ENCODE data around the gene TWIST2.

TWIST2 gene

DNA sequence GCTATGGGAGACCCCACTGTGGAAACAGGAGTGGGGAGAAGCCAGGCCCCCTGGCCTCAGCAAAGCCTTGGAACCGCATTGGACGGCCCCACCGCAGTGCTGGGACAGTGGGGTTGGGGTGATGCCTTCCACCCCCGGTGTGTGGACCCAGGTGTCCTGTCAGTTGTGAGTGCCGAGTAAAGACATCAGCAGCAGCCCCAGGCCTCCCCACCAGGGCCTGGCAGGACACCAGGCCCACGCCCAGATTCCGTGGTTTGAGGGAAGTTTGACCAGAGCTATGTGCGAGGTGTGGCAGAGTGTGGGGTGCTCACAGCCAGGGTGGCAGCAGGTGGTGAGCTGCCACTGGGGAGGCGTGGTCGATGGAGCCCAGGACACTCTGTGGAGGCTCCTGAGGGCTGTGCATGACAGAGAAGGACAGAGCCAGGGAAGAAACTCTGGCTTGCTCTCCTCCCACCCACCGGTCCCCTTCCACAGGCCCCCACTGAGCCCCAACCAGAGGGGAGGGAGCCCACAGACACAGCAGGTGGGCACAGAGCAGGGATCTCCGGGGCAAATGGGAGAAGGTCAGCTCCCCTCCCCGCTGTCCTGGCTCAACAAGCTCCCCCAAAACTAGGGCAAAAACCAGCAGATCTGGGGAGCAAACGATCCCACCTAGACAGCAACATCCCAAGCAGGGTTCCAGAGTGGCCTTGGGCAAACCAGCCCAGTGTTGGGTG is 69.1 kb downstream of the TWIST2 start:
- no peak for DNase-seq (ENCODE audit: low read depth in 2 of 2)

DNA sequence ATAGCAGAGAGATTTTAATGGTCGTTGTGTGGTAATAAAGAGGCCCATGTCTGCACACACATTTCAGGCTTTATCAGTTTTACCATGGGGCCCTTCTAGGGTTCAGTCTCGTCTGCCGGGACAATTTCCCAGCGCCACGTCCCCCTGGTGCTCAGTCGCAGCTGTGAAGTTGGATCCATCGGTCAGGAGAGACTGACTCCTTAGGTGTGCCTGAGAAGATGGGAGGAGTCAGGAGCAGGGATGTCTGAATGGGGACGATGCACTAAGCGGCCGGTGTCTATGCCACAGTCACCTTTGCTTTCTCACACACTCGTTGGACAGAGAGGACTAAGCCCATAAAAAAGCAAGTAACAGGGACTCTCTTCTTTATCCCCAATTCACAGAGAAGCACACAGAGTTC is 71.4 kb downstream of the TWIST2 start:
- no peak for DNase-seq (ENCODE audit: low read depth in 2 of 2)

- no peak for DNase-seq (ENCODE audit: low read depth in 2 of 2)
These were observed 72.2 kb downstream of the TWIST2 start for GRCh38 chr2:238920053-238920452.

GRCh38 chr2:238920601-238921001 is 72.7 kb downstream of the TWIST2 start:
- no peak for DNase-seq (ENCODE audit: low read depth in 2 of 2)

GRCh38 chr2:238921259-238921658 is 73.4 kb downstream of the TWIST2 start:
- DNase-seq (ENCODE audit: low read depth in 2 of 2) = no peak

DNA sequence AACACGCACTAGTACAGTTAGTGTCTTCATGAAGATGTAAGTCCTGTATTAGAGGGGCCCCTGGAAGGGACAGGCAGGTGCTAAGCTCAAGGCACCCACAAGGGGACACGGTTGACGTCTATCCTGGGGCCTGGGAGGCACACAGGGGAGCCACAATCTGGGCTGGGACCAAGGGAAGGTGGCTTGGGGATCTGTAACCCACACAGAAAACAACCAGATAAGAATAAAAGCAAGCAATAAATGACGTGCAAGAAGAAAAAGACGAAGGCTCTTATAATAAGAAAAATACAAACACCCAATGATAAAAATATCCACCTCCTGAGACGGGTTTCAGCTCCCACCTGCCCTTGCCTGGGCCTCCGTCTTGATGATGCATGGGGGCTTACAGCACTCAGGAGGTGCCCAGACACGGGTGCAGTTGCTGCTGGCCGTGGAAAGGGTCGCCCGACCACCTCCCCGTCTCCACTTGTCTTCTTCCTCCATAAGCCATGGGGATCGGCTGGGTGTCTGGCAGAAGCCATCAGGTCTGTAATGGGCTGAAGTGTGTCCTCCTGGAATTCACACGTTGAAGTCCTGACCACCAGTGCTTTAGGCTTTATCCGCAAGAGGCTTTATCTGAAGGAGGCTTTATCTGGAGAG is 73.9 kb downstream of the TWIST2 start:
- no peak for DNase-seq (ENCODE audit: low read depth in 2 of 2)

DNA sequence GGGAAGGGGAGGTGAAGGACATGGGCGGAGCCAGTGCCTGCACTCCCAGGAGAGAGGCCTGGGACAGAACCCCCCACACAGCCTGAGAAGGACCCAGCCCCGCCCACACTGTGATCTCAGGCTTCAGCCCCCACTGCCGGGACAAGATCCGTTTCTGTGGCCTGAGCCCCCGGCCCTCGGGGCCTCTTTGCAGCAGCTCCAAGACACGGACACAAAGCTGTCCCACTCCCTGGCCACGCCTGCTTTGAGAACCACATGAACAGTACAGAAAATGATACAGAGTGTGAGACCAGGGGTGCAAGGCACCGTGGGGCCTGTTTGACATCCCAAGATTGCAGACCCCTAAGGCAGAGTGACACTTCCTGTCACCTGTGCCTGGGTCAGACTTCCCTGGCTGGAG is 74.5 kb downstream of the TWIST2 start:
- DNase-seq (ENCODE audit: low read depth in 2 of 2) = no peak

GRCh38 chr2:238924032-238924431 is 76.1 kb downstream of the TWIST2 start:
- DNase-seq (ENCODE audit: low read depth in 2 of 2) = no peak

GRCh38 chr2:238924796-238925195 is 76.9 kb downstream of the TWIST2 start:
- DNase-seq (ENCODE audit: low read depth in 2 of 2) = no peak

- no peak for DNase-seq (ENCODE audit: low read depth in 2 of 2)
These were observed 77.4 kb downstream of the TWIST2 start for GRCh38 chr2:238925281-238925680.

- DNase-seq (ENCODE audit: low read depth in 2 of 2) = no peak
These were observed 78.1 kb downstream of the TWIST2 start for GRCh38 chr2:238925816-238926521.

DNA sequence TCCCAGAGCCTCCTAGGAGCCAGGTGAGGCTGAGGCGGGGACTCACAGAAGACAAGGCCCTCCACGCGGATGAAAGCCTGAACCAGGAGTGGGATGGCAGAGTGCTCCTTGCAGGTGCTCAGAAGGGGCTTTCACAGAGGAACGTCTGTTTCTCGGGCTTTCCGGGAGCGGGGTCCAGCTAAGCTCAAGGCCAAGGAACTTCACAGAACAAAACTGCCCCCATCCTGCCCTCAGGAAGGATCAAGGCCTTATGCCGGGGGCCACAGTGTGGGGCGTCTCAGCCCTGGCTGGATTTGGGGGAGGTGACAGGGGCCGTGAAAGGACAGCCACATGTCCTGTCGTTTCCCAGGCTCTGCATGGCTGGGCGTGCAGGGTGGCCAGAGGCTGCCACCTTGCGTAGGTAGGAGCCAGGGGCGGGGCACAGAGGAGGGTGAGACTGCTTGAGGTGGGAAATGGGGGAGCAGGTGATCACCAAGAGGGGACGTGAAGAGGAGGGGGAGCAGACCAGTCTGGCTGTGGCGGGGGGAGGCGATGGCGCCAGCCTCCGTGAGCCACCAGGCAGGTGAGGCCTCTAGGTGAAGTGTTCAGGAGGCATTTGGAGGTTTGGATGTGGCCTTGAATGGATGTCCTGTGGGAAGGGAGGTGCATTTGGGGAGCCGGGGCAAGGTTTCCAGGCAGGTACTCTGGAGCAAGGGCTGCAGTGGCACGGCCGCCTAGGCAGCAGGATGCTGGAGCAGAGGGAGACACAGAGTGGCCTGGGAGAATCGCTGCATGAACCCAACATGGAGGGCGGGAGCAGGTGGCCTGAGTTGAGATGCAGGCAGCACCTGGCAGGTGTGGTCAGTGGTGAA is 79.1 kb downstream of the TWIST2 start:
- DNase-seq (ENCODE audit: low read depth in 2 of 2) = no peak

GRCh38 chr2:238927746-238928519 is 80.0 kb downstream of the TWIST2 start:
- no peak for DNase-seq (ENCODE audit: low read depth in 2 of 2)

DNA sequence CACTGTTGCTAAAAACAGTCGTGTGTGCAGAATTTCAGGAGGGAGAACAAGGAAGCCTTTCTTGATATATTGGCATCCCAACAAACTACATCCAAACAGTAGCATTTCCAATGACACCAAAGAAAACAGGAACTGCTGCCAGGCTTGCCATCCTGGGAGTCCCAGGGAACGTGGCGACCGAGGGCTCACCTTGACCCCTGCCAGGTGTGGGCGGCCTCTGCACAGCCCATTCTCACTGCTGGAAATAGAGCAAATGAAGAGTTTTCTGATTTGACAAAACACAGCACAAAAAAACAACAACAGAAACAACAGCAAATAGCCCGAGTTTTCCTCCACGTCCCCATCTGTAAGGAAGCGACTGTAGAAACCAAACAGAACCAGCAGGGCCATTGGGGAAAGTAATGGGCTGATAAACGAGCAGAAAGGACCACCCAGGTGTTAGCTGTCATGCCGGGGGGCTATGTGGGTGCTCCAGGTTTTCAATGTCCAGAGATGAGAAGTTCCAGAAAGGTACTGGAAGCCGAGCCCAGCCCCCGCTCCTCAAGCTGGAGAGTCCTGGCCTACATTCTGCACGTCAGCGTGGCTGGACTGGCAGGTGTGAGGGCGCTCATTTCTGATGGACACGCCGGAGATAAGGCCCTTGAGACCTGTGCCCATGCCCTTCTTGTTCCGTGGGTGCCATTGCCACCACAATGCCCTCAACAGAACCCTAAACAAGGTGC is 80.8 kb downstream of the TWIST2 start:
- DNase-seq (ENCODE audit: low read depth in 2 of 2) = no peak

DNA sequence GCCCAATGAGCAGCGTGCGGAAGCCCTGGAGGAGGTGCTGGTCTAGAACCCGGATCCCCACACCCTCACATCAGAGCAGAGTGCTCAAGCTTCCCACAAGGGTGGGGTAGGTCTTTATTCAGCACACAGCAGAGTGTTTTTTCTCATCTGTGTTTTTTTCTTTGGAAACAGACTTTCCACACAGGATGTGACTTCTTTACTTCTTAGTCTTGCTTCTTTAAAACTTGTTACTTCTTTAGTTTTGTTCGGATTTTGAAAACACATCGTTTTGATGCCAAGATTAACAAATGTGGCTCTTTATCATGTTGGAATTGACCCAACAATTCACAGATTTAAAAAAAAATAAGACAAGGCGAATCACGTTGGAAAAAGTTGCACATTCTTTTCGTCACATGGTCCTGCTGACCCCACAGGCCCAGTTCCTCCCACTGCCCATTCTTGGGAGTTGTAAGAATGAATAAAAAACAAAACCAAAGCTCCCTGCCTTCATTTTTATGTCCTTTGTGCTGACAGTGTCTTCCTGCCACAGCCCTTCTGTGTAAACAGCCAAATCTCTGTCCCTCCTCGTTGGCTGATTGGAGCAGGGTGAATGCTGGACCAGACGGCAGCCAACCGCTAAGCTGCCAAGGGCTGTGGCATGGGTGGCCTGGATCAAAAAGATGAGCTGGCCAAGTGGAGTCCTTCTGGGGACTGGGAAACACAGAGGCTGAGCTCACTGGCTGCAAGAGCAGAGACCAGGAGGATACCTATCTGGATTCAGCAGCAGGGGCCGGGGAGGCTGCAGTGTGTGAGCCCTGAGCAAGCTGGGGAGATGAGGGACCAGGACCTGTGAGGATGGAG is 81.6 kb downstream of the TWIST2 start:
- no peak for DNase-seq (ENCODE audit: low read depth in 2 of 2)

GRCh38 chr2:238930216-238930615 is 82.3 kb downstream of the TWIST2 start:
- DNase-seq (ENCODE audit: low read depth in 2 of 2) = no peak

- no peak for DNase-seq (ENCODE audit: low read depth in 2 of 2)
These were observed 88.5 kb downstream of the TWIST2 start for GRCh38 chr2:238936162-238937052.

DNA sequence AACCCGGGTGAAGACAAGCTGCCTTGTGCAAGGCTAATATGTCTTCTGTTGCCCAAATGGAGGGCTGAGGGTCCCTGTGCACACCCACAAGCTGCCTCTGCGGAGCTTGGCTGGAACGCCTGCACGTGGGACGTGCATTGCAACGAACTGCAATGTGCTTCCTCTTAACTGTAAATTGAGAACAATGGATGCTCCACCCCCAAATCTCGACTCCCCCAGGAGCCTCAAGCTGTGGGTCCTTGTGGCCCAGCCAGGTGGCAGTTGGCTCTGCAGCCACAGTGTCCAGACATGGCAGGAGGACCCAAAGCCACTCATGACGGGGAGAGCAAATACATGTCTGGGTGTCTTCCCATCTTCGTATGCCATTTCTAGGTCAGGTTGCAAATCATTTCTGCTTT is 90.1 kb downstream of the TWIST2 start:
- no peak for DNase-seq (ENCODE audit: low read depth in 2 of 2)
